ENCODE measurements around the gene ATCAY.

DNA sequence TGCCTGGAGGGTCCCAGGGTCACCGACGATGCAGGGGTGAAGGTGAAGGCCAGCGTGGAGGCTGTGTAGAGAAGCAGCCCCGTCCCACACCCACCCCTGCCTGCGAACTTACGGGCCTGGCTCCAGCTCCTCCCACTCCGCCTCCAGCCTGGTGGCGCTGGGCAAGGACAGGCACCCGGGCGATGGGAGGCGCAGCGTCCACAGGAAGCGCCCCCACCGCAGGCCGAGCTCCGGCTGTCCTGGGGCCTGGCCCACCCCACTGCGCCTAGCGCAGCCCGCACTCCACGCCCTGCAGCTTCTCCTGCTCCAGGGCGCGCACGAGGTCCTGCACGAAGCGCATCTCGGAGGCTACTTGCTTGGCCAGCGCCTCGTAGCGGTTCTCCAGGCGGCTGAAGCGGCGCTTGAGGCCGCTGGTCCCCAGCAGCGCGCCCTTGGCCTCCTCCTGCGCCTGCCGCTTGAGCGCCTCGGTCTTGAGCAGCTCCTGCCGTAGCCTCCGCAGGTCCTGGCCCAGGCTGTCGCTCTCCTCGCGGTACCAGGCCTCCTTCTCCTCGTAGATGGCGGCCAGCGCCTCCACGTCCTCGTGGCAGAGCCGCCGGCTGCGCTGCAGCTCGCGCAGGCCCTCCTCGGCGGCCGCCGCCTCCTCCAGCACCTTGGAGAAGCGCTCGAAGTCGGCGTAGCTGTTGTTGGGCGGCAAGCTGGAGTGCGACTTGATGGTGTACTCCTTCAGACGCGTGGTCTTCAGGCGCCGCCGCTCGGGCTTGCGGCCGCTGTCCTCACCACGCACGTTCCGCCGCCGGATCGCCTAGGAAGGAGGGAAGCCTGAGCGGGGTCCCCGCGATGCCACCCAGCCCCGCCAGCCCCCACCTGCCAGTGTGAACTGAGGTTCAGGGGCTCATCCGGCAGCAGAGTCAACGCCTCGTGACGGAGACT is 78.6 kb downstream of the ATCAY start:
- no peak for TF ChIP-seq POLR2A (IDR thresholded peaks at IDR 0.05)
- TF ChIP-seq, protein P1, sequence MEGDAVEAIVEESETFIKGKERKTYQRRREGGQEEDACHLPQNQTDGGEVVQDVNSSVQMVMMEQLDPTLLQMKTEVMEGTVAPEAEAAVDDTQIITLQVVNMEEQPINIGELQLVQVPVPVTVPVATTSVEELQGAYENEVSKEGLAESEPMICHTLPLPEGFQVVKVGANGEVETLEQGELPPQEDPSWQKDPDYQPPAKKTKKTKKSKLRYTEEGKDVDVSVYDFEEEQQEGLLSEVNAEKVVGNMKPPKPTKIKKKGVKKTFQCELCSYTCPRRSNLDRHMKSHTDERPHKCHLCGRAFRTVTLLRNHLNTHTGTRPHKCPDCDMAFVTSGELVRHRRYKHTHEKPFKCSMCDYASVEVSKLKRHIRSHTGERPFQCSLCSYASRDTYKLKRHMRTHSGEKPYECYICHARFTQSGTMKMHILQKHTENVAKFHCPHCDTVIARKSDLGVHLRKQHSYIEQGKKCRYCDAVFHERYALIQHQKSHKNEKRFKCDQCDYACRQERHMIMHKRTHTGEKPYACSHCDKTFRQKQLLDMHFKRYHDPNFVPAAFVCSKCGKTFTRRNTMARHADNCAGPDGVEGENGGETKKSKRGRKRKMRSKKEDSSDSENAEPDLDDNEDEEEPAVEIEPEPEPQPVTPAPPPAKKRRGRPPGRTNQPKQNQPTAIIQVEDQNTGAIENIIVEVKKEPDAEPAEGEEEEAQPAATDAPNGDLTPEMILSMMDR (IDR thresholded peaks at IDR 0.05), result no peak
